GM06990 (cell line): ENCODE data around the gene CAVIN3.

Experiments used
- DNase-seq: peaks from one replicate; pipeline ENCODE4 v3.0.0-alpha.2; 2011; ENCODE audit not compliant: insufficient read length; ENCODE audit errors: extremely low read depth
- H3K27me3 ChIP-seq: replicated peaks from 2 replicates; pipeline ENCODE4 v1.6.0; 2011; ENCODE audit warnings: low read length; ENCODE audit not compliant: control insufficient read depth, insufficient read depth
- H3K36me3 ChIP-seq: 2 replicates; pipeline ENCODE4 v1.5.1; 2011; ENCODE audit warnings: low read length; ENCODE audit not compliant: control insufficient read depth, insufficient read depth
- H3K4me3 ChIP-seq: replicated peaks from 2 replicates; pipeline ENCODE4 v1.5.1; 2011; ENCODE audit warnings: low read depth, mild to moderate bottlenecking, control low read depth, low read length
- TF ChIP-seq, protein P1 (sequence below): IDR thresholded peaks from 2 replicates; pipeline ENCODE4 v1.5.1; 2011; ENCODE audit warnings: low read length, control low read depth, mild to moderate bottlenecking, inconsistent platforms; ENCODE audit not compliant: insufficient read depth, poor library complexity, severe bottlenecking

Gene CAVIN3

DNA sequence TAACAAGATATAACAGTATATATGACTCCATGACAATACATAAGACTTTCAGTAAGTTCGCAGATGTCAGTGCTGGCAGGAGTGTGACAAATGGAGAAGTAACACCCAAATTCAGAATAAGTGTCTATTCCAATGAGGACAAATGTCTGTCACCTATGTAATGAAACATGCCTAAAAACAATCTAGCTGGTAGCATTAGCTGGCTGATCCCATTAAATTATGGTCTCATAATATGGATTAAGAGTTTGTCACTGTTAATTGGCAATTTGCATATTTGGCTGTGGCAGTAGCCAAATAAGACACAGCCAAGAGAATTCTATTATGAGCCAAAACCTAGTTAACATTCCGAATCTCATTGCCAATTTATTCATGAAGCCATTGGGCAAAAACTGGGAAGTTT lies 30.2 kb upstream of the CAVIN3 start:
- no peak for DNase-seq
- TF ChIP-seq, protein P1, sequence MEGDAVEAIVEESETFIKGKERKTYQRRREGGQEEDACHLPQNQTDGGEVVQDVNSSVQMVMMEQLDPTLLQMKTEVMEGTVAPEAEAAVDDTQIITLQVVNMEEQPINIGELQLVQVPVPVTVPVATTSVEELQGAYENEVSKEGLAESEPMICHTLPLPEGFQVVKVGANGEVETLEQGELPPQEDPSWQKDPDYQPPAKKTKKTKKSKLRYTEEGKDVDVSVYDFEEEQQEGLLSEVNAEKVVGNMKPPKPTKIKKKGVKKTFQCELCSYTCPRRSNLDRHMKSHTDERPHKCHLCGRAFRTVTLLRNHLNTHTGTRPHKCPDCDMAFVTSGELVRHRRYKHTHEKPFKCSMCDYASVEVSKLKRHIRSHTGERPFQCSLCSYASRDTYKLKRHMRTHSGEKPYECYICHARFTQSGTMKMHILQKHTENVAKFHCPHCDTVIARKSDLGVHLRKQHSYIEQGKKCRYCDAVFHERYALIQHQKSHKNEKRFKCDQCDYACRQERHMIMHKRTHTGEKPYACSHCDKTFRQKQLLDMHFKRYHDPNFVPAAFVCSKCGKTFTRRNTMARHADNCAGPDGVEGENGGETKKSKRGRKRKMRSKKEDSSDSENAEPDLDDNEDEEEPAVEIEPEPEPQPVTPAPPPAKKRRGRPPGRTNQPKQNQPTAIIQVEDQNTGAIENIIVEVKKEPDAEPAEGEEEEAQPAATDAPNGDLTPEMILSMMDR, result no peak
- Histone ChIP-seq H3K27me3 (no peaks in the 10 kb centered on the region; the same call in 1 of the 2 replicates), H3K4me3 (no peak overlapping the region), H3K36me3 (no peaks in the 10 kb centered on the region)

- H3K4me3 ChIP-seq, result no peak overlapping the region
- DNase-seq, result no peak
- no peaks in the 10 kb centered on the region; the same call in 1 of the 2 replicates for H3K27me3 ChIP-seq
- TF ChIP-seq, protein P1, result no peak
- H3K36me3 ChIP-seq, result no peaks in the 10 kb centered on the region
These were observed 29.7 kb upstream of the CAVIN3 start for GRCh38 chr11:6350043-6350442.

DNA sequence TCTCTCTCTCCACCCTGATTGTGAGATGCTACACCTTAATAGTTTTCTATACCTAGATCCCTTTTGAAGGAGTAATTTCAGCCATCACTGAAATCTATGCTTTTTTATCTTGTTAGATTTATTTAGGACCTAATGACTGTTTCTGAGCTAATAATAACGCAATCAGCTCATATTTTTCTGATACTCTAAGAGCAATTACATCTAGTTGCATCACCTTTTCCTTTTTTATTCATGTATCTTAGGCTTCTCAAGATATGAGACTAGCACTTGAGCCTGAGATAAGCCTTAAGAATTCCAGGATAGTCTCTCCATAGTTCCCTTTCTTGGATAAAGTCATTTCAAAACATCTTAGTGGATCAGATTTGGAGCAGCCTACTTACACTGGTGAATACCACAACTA lies 25.1 kb upstream of the CAVIN3 start:
- H3K36me3 ChIP-seq, result no peaks in the 10 kb centered on the region
- H3K4me3 ChIP-seq, result no peak overlapping the region
- no peak for DNase-seq
- no peaks in the 10 kb centered on the region; the same call in 1 of the 2 replicates for H3K27me3 ChIP-seq
- TF ChIP-seq, protein P1, result no peak

GRCh38 chr11:6336293-6336692 lies 16.0 kb upstream of the CAVIN3 start:
- no peak overlapping the region for H3K4me3 ChIP-seq
- TF ChIP-seq, protein P1, result no peak
- no peak for DNase-seq
- no peaks in the 10 kb centered on the region for H3K36me3 ChIP-seq
- H3K27me3 ChIP-seq, result no peaks in the 10 kb centered on the region

GRCh38 chr11:6334806-6335205 lies 14.5 kb upstream of the CAVIN3 start:
- no peak overlapping the region for H3K4me3 ChIP-seq
- no peaks in the 10 kb centered on the region for H3K36me3 ChIP-seq
- no peaks in the 10 kb centered on the region for H3K27me3 ChIP-seq
- TF ChIP-seq, protein P1, result no peak
- DNase-seq, result no peak

DNA sequence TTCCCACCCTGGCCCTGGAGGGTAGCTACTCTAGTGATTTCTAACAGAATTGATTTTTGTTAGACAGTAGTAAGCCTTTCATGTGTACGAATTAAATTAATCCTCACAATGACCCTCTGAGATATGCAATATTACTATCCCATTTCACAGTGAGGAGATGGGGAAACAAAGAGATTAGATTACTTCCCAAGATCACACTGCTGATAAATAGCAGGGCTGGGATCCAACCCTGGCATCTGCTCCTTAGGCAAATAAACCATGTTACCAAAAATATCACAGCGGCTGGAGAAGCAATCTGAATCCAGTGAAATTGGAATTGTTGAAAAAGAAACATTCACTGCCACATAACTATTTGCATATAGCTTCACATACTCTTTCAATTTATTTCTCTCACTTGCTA lies 12.8 kb upstream of the CAVIN3 start:
- H3K27me3 ChIP-seq, result no peaks in the 10 kb centered on the region
- H3K4me3 ChIP-seq, result no peak overlapping the region
- no peaks in the 10 kb centered on the region for H3K36me3 ChIP-seq
- TF ChIP-seq, protein P1, result no peak
- DNase-seq, result no peak
